Hippocampal formation (tissue), 2 donors: ENCODE data around the gene CYP2W1.
"Not testable (repeated sequence)": the region's sequence is repeated elsewhere in the genome, so short reads cannot be mapped to it uniquely, and the experiment has no call there.

Experiments used
- DNase-seq, 2 donors: peaks; one replicate each; lab custom pipeline; 2025; lab: John Stamatoyannopoulos, UW

Gene CYP2W1, protein sequence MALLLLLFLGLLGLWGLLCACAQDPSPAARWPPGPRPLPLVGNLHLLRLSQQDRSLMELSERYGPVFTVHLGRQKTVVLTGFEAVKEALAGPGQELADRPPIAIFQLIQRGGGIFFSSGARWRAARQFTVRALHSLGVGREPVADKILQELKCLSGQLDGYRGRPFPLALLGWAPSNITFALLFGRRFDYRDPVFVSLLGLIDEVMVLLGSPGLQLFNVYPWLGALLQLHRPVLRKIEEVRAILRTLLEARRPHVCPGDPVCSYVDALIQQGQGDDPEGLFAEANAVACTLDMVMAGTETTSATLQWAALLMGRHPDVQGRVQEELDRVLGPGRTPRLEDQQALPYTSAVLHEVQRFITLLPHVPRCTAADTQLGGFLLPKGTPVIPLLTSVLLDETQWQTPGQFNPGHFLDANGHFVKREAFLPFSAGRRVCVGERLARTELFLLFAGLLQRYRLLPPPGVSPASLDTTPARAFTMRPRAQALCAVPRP

DNA sequence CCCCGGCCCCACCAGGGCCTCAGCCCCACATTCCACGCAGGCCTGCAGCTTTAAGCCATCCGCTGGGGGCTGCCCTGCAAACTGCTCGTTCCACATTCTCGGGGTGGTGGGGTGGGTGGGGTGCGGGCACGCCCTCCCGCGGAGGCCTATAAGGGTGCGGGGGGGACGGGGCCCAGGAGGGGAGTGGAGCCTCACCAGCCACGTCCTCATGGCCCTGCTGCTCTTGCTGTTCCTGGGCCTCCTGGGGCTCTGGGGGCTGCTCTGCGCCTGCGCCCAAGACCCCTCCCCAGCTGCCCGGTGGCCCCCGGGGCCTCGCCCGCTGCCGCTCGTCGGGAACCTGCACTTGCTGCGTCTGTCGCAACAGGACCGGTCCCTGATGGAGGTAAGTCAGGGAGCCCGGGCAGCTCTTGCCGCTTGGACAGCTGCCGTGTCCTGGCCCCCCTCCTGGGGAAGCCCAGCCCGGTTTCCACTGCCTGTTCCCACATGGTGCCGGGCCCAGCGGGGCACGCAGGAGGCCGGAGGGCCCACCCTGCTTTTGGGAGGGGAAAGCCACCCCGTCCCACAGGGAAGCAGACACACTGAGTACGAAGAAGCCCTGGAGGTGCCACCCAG, at the start of gene CYP2W1:
CYP2W1 (plus strand) TSS at position 178 of the 612 bp plus-strand sequence; CDS start at position 209, 31 bp downstream.
- no peak for DNase-seq

DNA sequence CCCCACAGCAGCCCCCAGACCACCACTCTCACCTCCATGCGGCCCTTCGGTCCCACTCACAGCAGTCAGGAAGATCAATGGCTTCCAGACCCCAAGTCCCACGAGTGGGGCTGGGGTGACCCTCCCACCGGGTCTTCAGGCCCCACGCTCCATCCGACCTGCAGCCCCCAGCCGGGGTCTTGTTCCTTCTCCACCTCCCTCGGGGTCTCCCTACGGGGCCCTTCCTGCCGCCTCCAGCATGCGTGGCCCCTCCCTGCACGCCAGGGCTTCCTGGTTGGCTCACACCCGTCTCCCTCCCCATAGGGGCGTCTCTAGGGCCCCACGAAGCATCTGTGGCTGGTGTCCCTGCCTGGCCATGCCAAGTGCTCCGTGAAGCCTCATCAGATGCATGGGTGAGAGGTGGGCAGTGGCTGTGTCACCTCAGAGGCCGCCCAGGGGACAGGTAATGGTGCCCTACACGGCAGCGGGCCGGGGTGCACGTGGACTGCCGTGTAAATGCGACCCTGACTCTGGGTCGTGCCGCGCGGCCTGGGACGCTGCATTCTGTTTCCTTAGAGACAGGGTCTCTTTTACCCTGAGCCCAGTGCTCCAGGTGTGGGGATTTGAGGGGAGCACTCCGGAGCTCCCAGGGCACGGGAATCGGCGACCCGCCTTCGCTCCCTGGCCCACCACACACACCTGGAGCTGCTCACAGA, 48.4 kb upstream of the CYP2W1 start:
- no peak for DNase-seq

DNA sequence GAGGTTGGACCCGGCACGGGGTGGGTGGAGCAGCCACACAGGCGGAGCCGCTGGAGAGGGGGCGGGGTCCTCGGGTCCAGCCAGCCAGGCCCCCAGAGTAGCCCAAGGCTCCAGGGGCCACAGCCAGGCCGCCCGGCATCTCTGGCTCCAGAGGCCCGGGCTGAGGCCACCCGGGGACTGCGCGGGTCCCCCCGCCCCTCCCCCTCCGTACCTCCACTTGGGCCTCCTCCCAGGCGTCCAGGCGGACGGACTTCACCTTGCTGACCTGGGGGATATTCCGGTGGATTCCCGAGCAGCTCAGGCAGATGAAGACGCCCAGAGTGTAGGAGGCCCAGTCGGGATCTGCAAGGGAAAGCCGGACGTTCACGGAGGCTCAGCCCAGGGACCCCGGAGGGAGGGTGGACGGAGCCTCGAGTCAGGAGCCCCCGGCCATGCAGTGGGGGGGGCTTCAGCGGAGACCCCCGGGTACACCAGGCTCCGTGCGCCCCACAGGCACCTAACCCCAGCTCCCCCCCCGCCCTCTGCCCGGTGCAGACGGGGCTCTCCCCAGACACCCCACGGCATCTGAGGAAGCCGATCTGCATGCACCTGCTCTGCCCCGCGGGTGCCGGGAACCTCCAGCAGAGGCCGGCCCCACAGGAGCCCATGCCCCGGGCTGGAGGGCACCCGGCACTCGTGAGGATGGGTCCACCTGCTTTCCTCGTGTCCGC, 47.7 kb upstream of the CYP2W1 start:
- DNase-seq = no peak

DNA sequence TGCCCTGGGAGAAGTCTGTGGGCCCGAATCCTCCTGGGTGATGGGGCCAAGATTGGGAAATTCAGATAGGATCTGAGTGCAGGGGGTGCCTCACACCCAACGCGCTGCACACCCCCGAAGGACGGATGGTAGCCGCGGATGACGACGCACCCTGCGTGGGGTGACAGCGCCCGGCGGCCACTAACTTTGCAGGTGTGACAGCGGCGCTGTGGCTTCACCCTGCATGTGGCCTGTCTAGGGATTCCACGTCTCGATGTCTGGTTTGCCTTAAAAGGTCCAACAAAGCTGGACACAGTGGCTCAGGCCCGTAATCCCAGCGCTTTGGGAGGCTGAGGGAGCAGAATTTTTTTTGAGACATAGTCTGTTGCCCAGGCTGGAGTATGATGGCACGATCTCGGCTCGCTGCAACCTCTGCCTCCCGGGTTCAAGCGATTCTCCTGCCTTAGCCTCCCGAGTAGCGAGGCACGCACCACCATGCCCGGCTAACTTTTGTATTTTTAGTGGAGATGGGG, 47.1 kb upstream of the CYP2W1 start:
- DNase-seq = no peak

DNA sequence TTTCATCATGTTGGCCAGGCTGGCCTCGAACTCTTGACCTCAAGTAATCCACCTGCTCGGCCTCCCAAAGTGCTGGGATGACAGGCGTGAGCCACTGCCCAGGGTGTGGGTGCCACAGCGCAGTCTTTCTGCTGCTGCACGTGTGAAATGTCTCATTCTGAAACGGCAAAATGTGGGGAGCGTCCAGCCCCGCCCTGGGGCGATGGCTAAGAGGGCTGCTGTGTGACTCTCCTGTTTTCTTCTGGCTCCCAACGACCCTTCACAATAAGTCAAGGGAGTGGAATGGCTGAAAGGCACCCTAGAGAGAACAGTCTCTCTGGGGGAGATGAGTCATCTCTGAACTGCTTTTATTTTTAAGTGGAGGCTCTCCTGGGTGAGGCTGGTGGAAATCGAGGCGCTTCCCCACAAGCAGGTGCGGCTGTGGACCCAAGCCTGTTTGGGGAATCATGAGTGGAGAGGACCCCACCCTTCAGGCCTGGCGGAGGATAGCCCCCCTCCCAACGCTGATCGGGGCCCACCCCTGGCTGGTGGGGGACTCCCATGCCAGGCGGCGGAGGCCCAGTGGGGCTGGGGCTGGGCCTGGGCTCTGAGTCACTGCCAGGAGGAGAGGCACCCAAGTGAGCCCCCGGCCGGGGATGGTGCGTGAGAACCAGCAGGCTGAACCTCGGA, 46.5 kb upstream of the CYP2W1 start:
- no peak for DNase-seq

DNA sequence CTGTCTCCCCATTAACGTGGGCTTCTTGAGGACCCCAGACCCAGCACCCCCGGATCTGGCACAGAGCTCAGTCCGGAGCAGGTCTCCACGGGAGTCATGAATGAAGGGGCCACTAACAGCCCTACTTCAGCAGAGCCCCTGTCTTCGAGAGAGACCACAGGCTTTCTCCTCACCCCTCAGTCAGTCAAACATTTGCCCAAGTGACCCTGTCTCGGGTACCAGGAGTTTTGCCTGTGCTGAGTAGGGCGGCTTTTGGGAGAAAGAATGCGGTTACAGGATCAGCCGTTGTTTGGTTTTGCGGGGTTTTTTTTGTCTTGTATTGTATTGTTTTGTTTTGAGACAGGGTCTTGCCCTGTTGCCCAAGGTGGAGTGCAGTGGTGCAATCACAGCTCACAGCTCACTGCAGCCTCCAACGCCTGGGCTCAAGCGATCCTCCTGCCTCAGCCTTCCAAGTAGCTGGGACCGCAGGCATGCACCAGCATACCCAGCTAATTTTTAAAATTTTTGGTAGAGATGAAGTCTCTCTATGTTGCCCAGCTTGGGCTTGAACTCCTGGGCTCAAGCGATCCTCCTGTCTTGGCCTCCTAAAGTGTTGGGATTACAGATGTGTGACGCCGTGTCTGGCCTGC, 45.0 kb upstream of the CYP2W1 start:
- DNase-seq = no peak

DNA sequence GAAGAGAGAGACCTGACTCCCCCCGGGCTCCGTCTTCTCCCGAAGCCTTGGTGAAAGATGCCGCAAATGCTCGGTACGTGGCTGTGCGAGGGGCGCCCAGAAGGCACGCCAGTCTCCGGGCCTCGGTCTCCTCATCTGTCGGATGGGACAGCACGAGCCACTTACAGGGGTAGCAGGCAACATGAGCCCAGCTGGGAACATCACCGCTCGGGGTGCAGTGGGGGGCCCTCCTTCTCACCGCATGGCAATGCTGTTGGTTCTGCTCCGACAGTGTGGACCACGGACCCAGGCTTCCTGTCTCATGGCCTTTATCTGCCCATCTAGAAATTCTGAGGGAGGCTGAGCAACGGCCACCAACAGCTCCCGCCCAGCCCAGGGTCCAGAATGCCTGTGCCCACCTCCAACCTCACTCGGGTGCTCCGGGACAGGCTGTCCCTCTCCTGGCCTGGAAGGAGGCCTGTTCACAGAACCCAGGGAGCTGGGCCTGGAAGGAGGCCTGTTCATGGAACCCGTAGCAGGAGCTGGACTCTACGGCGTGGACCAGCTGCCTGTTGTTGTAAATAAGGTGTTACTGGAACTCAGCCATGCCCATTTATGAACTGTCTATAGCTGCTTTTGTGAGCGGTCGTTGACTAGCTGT, 44.3 kb upstream of the CYP2W1 start:
- no peak for DNase-seq

DNA sequence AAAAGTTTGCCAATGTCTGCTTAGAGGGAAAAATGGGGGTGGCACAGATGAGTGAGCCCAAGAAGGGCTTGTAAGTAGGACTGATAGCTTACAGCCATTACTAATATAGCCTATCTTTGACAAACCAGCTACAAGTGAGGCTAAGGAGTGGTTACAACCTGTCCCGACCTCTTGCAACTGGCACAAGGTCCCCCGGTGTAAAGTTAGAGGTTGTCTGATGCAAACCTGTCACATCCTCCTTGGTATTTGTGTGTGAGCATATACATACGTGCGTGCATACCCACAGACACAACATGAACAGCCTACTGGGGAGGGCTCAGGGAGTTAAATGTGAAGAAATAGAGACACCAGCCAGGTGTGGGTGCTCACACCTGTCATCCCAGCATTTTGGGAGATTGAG, 43.1 kb upstream of the CYP2W1 start:
- no peak for DNase-seq

DNA sequence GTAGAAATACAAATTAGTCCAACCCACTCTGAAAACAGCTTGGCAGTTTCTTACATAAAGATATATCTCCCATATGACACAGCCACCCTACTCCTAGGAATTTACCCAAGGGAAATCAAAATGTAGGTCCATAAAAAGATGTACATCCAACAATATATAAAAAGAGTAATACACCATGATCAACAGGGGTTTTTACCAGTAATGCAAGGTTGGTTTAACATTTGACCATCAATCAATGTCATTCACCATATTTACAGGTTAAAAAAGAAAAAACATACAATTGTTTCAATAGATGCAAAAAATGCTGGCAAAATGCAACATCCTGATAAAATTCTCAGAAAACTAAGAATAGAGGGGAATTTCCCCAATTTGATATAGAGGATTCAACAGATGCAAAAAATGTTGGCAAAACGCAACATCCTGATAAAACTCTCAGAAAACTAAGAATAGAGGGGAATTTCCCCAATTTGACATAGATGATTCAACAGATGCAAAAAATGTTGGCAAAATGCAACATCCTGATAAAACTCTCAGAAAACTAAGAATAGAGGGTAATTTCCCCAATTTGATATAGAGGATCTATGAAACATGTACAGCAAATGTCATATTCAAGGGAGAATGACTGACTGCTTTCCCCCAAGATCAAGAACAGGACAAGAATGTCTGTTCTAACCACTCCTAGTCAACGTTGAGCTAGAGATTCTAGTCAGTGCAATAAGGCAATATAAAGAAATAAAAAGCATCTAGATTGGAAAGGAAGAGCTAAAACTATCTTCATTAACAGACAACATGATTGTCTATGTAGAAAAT, 42.2 kb upstream of the CYP2W1 start:
- DNase-seq = no peak

DNA sequence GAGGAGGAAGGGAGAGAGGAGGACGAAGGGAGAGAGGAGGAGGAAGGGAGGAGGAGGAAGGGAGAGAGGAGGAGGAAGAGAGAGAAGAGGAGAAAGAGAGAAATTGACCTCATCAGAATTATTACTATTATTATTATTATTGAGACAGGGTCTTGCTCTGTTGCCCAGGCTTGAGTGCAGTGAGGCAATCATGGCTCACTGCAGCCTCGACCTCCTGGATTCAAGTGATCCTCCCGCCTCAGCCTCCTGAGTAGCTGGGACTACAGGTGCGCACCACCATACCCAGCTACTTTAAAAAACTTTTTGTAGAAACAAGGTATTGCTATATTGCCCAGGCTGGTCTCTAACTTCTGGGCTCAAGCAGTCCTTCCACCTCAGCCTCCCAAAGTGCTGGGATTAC, 39.2 kb upstream of the CYP2W1 start:
- not testable (repeated sequence) for DNase-seq

DNA sequence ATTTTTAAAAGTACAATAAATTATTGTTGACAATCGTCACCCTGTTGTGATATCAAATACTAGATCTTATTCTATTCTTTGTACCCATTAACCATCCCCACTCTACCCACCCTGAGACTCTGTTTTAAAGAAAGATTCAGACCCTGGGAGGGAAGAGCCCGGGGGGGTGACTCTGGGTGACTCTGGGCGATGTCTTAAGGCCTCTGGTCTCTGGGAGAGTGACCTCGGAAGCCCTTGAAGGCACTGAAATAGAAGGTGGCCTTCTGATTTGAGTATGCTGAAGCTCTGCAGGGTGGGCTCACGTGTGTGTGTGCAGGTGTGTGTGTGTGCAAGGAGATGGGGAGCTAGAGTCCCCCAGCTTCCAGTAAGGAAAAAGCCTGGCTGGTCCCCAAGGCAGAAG, 38.2 kb upstream of the CYP2W1 start:
- no peak for DNase-seq

DNA sequence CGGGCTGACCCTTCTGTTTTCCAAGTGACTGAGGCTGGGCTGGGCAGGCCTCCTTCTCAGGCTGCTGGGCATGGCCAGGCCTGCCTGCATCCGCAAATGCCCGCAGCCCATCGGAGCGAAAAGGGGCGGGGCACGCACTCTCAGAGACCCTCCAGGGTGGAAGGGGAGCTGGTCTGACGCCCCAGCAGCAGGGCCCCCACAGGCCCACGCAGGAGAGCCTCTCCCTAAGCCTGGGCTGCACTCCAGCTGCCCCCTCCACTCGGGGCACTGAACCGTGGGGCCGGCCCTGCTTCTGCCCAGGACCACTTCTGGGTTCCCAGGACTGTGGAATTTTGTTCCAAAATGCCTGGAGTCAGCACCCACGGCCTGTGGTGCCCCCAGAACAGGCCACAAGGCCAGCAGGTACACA, 37.8 kb upstream of the CYP2W1 start:
- DNase-seq = no peak

DNA sequence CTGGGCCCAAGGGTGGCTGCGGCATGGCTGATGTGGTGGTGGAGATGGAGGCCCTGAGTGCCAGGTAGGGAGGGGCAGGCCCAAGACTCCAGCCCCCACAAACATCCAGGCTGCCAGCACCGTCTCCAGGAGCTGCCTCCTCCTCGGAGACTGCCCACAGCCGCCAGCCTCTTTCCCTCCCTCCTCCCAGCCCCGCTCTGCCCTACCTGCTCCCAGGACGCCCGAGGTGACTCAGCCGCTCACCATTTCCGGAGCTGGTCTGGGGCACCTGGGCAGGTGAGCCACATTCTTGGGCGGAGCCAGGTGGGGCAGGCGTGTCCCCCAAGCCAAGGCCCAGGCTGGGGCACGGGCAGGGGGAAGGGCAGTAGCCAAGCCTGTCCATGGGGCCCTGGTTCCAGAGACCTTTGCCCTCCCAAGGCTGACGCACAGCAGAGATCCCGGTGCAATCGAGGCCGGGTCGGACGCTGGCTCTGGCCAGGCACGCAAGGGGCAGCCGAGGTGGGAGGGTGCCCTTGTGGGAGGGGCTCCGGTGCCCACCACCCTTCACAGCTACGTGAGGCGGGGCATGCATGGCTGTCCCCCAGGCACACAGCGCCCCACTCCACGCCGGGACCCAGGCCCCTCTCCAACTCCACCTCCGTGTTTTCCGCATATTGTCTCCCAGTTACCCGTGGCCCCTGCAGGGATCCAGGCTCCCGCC, 37.3 kb upstream of the CYP2W1 start:
- DNase-seq = no peak

DNA sequence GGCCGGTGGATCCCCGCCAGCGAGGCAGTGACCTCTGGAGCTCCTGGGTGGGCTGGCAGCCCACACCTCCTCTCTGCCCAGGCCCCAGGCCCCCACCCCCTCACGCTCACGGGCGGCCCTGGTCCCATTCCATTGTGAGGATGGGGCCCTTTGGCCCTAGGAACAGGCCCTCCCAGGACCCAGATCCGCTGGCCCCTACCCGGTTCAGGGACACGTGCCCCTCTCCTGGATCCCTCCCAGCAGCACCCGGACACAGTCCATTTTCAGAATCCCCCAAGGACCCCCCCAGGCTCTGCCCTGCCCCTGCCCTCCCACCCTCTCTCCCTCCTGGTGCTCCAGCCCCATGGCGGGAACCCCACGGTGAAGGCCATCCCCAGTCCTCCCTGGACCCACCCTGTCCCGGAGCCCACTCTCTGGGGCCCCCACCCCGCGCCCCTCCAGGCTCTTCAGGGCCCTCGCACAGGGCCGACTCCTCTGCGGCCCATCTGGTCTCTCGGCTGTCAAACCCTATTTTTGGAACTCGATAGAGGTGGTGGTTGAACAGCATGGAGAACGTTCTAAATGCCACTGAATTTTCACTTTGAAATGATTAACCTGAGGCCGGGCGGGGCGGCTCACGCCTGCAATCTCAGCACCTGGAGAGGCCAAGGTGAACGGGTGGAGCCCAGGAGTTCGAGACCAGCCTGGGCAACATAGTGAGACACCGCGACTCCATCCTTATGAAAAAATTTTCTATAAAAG, 36.6 kb upstream of the CYP2W1 start:
- no peak for DNase-seq

DNA sequence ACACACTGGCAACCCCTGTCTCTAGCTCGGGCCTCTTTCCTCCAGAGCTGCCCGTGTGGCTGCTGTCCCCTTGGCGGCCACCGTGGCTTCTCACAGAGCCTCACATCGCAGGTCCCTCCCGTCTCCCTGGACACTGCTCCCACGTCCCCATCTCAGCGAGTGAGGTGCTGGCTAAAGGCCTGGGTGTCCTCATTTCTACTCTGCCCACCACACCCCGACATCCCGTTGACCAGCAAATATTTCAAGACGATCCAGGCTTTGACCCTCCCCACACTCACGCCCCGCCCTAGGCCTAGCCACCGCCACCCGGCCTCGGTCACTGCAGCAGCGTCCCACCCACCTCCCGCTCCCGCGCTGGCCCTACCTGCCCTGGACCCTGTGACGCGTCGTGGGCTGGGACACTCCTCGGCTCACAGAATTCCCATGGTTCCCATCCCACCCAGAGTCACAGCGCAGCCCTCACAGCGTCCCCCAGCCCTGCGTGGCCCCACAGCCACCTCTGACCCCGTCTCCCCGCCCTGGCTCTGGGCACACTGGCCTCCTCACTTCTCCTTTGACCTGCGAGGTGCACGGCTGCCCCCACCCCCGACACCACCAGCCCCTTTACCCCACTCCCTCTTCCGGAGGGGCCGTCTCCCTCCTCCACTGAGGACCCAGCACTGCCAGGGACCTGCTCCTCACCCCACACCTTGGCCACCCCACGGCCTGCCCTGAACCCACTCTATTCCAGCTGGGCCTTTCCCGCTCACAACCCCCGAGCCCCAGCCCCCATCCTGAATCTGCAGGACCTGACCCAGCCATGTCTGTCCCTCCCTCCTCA, 35.4 kb upstream of the CYP2W1 start:
- no peak for DNase-seq

DNA sequence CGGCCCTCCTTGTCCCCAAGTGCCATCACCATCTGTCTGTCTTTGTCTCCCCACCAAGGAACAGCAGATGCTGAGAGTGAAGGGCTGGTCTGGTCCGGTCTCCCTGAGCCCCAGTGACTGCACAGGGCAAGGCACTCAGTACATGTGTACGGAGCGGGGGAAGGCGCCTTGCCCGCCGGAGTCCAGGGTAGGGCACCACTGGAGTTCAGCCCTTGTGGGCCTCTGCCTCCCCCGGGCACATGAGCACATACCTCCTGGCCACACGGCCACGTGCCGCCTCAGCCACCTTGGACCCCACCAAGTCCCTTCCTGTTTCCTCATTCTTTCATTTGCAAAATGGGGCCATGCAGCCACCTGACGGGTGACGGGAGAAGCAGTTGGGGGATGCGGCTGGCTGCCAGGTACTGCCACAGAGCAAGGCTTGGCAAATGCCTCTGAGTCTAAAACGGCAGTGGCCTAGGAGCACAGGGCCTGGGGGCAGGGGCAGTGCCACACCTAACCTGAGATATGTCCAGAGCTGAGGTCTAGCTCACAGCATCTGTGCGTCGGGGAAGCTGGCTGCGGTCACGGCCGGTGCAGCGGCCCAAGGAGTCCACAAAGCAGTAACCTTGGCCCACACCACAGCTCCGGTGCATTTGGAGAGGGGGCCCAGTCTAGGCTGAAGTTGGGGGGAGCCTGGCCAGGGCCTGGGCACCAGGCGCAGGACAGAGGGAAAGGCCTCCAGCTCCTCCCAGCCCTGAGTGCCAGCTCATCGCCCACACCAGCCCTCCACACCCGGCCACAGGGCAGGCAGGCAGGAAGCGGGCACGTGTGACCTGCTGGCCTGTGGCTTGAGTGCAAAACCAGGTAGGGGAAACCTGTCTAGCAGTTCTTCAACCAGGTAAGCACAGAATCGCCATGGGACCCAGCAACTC, 33.7 kb upstream of the CYP2W1 start:
- DNase-seq = no peak
